ENCODE measurements around the gene SCGB1A1. TPM values are rescaled to one million over a fixed set of nuclear protein-coding genes. Genes with fewer than 3 reads are reported as not detected.
"Not testable (repeated sequence)": the region's sequence is repeated elsewhere in the genome, so short reads cannot be mapped to it uniquely, and the experiment has no call there.

SCGB1A1 gene
- total and polyA plus RNA-seq, 5 experiments from 2014 or later: not detected

DNA sequence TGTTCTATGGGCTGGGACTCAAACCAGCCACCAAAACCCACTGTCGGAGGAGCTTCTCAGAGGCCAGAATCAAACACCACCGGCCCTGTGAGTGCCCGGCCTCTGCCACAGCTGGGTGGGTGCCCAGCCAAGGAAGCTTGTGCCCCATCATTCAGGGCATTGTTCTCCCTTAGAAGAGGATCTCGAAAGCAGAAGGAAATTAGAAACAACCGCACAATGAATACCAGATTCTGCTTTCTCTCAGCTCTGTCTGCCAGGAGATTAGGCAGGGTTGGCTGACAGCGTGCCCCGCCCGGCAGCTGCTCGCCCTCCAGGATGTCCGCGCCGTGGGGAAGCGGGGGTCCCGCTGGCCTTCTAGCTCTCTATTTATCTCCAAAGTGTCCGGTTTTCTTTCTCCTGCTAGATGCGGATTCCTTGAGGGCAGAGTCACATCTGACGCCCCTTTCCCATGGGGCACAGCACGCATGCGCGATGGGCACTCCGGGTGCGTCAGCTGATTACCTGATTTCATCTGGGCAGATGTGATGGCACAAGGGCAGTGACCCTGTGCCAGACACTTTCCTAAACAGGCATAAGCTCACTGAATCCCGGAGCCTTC, 25.5 kb downstream of the SCGB1A1 start:
- POLR2A ChIA-PET: interaction anchor here (0.5 to 1.4 kb wide), 5 partner anchors 8 to 80 kb away, joined by 3 to 5 read pairs (median 3); no protein-coding TSS in a partner anchor
- DNase-seq: peak in 6 of 10 donors; percentile 17 to 65 (median 26)
- no peaks in the 10 kb centered on the region for H3K9me3 Mint-ChIP-seq
- peaks cover 0 to 2% (median 0%) of the 10 kb centered on the region in 3 donors for H3K36me3 Mint-ChIP-seq
- H3K27ac Mint-ChIP-seq: peak overlapping the region in 4 of 10 donors; percentile 33 to 84 (median 60)
- H3K4me3 Mint-ChIP-seq: peak overlapping the region; percentile 63 to 83 (median 79)
- H3K4me1 Mint-ChIP-seq: peaks cover 2 to 26% (median 9%) of the 10 kb centered on the region in 4 donors
- peak in 1 of 2 donors; percentile 65 for ATAC-seq
- peaks cover 11 to 36% (median 32%) of the 10 kb centered on the region in 5 donors for H3K27me3 Mint-ChIP-seq

DNA sequence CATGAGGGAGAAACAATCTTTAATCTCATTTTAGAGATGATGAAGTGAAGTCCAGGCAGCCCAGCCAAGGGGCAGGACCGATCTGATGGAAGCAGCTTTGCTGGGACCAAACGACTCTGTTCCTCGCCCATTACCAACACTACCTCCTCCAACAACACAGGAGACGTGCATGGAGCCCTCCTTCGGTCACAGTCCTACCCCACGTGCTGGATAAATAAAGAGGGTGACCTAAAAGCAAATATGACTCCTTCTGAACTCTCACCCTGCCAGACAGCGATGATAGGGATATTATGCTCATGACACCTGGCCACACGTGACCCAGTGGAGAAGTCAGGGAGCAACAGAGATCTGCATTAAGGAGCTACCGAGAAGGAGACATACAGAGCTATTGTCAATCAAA, 26.0 kb downstream of the SCGB1A1 start:
- H3K36me3 Mint-ChIP-seq: peaks cover 0 to 2% (median 0%) of the 10 kb centered on the region in 3 donors
- H3K27me3 Mint-ChIP-seq: peaks cover 11 to 36% (median 32%) of the 10 kb centered on the region in 5 donors
- peaks cover 2 to 24% (median 9%) of the 10 kb centered on the region in 4 donors for H3K4me1 Mint-ChIP-seq
- POLR2A ChIA-PET: interaction anchor here (1.0 to 1.4 kb wide), 2 partner anchors 9 to 11 kb away, joined by 3 to 4 read pairs; no protein-coding TSS in a partner anchor
- ATAC-seq (no peak), DNase-seq (no peak)
- H3K9me3 Mint-ChIP-seq: no peaks in the 10 kb centered on the region
- H3K27ac Mint-ChIP-seq: peak overlapping the region in 4 of 10 donors; percentile 33 to 84 (median 49)
- H3K4me3 Mint-ChIP-seq: peak overlapping the region; percentile 63 to 83 (median 79)

DNA sequence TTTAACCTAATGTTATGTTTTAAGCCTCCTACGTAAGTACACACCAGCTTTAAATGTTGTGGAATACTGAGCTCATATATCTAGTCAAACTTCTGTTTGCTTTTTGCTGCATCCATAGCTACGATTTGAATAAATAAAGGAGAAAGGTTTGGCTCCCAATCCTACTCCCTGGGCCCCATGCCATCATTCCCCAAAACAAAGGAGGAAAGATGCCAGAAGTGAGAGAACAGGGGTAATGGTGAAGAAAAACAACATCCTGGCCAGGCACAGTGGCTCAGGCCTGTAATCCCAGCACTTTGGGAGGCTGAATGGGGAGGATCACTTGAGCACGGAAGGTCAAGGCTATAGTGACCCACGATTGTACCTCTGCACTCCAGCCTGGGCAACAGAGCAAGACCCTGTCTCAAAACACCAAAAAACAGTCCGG, 26.5 kb downstream of the SCGB1A1 start:
- POLR2A ChIA-PET: interaction anchor here (1.4 kb wide), 1 partner anchor 10 kb away, joined by 3 read pairs; no protein-coding TSS in a partner anchor
- H3K4me1 Mint-ChIP-seq: peaks cover 2 to 23% (median 9%) of the 10 kb centered on the region in 4 donors
- H3K4me3 Mint-ChIP-seq: peak overlapping the region in 4 of 10 donors; percentile 76 to 83 (median 80)
- H3K9me3 Mint-ChIP-seq: no peaks in the 10 kb centered on the region
- DNase-seq (no peak), ATAC-seq (no peak)
- no peak overlapping the region for H3K27ac Mint-ChIP-seq
- H3K27me3 Mint-ChIP-seq: peaks cover 11 to 36% (median 32%) of the 10 kb centered on the region in 5 donors
- peaks cover 0 to 2% (median 0%) of the 10 kb centered on the region in 3 donors for H3K36me3 Mint-ChIP-seq

DNA sequence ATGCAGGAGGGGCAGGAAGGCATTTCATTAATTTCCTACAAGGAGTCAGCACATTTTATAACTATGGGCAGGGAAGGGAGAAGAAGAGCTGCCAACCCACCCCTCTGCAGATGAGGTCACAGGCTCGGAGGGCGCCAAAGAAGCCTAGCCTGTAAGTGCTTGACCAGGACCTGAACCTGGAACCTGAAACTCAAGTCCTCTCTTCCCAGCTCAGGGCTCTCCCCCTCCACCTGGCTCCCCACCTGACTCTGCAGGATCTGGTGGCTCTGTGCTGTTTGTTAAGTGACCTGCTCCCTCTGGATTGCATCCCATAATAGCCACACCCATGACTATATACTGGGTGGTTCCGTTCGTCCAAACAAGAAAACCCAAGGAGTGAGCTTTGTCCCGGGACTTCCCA, 27.3 kb downstream of the SCGB1A1 start:
- Mint-ChIP-seq H3K4me3 (peak overlapping the region in 1 of 10 donors; percentile 36), H3K9me3 (no peaks in the 10 kb centered on the region), H3K4me1 (peaks cover 5 to 23% (median 11%) of the 10 kb centered on the region in 4 donors), H3K27me3 (peaks cover 11 to 39% (median 32%) of the 10 kb centered on the region in 5 donors), H3K36me3 (peaks cover 0 to 2% (median 0%) of the 10 kb centered on the region in 3 donors), H3K27ac (peak overlapping the region in 1 of 10 donors; percentile 83)
- DNase-seq (no peak), ATAC-seq (no peak)
- POLR2A ChIA-PET: no interaction called here

DNA sequence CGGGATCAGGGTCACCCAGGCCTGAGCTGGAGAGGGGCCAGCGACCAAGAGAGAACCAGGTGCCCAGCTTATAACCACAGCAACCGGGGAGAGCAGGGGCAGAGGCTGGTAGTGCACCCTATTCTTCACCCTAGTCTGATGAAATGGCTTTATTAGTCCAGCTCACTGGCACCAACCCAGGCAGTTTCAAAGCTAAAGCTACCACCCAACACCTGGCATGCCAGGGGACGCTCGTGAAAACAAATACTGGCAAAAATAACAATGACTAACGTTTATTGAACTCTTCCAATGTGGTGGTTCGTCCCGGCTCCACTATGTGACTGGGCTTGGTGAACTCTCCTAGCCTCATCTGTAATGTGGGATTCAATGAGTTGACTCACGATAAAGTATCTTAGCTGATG, 30.6 kb downstream of the SCGB1A1 start:
- POLR2A ChIA-PET: no interaction called here
- Mint-ChIP-seq H3K36me3 (peaks cover 0 to 2% (median 0%) of the 10 kb centered on the region in 3 donors), H3K9me3 (no peaks in the 10 kb centered on the region), H3K27ac (no peak overlapping the region), H3K27me3 (peaks cover 11 to 41% (median 31%) of the 10 kb centered on the region in 5 donors), H3K4me1 (peaks cover 4 to 11% (median 8%) of the 10 kb centered on the region in 4 donors), H3K4me3 (no peak overlapping the region)
- ATAC-seq (no peak), DNase-seq (no peak)

DNA sequence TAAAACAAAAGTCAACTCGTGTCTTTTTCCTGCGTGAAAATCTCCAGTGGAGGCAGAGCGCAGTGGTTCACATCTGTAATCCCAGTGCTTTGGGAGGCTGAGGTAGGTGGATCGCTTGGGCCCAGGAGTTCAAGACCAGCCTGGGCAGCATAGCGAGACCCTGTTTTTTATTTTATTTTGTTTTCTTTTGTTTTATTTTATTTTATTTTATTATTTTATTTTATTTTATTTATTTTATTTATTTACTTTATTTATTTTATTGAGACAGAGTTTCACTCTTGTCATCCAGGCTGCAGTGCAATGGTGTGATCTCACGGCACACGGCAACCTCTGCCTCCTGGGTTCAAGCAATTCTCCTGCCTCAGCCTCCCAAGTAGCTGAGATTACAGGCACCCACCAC, 31.1 kb downstream of the SCGB1A1 start:
- DNase-seq, ATAC-seq, H3K9me3 Mint-ChIP-seq, H3K36me3 Mint-ChIP-seq, H3K4me1 Mint-ChIP-seq, POLR2A ChIA-PET, H3K27ac Mint-ChIP-seq, H3K4me3 Mint-ChIP-seq: not testable (repeated sequence)
- peaks cover 11 to 36% (median 26%) of the 10 kb centered on the region in 5 donors for H3K27me3 Mint-ChIP-seq

DNA sequence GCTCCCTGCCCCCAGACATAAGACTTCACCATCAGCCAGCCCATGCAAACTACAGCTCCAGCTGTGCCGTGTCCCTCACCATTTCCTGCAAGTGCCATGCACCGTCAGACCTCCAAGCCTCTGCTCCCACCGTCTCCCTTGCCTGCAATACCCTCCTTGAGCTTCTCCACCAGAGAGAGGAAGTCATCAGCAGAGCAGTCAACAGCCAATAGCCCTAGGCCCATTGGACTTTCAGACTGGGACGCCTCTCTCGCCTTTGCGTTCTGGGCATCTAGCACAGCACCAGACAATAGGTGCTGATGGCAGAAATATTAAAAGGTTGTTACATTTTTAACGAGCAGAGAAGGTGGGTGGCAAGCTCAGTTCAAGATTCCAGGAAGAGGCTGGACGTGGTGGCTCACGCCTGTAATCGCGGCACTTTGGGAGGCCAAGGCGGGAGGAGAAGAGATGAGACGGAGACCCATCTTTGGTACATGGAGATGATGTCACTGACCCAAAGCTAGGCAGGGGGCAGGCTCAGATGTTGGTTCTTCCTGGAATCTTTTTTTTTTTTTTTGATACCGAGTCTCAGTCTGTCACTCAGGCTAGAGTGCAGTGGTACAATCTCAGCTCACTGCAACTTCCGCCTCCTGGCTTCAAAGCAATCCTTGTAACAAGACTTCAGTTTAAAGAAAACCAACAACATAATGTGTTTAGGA, 31.9 kb downstream of the SCGB1A1 start:
- H3K4me3 Mint-ChIP-seq: no peak overlapping the region
- H3K36me3 Mint-ChIP-seq: peaks cover 0 to 2% (median 0%) of the 10 kb centered on the region in 3 donors
- H3K4me1 Mint-ChIP-seq: peaks cover 0 to 4% (median 3%) of the 10 kb centered on the region in 4 donors
- POLR2A ChIA-PET: interaction anchor here (0.6 kb wide), 1 partner anchor 13 kb away, joined by 4 read pairs; no protein-coding TSS in a partner anchor
- peak overlapping the region in 3 of 10 donors; percentile 29 to 79 (median 67) for H3K27ac Mint-ChIP-seq
- no peaks in the 10 kb centered on the region for H3K9me3 Mint-ChIP-seq
- H3K27me3 Mint-ChIP-seq: peaks cover 11 to 29% (median 24%) of the 10 kb centered on the region in 5 donors
- DNase-seq (no peak), ATAC-seq (no peak)

DNA sequence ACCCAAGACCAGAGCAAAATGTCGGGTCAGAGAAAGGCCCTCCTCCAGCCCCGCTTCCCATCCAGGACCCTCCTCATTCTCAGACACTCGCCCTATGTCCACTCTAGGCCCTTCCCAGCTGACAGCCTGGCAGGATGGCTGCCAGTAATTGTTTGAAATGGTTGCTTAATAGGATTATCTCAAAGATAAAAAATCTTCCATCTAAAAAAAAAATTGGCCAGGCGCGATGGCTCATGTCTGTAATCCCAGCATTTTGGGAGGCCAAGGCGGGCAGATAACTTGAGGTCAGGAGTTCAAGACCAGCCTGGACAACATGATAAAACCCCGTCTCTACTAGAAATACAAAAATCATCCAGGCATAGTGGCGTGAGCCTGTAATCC, 32.4 kb downstream of the SCGB1A1 start:
- no peaks in the 10 kb centered on the region for H3K9me3 Mint-ChIP-seq
- no peak for DNase-seq
- no peak overlapping the region for H3K4me3 Mint-ChIP-seq
- POLR2A ChIA-PET: no interaction called here
- peaks cover 0 to 4% (median 2%) of the 10 kb centered on the region in 4 donors for H3K4me1 Mint-ChIP-seq
- peaks cover 11 to 24% (median 21%) of the 10 kb centered on the region in 5 donors for H3K27me3 Mint-ChIP-seq
- no peak for ATAC-seq
- H3K27ac Mint-ChIP-seq: peak overlapping the region in 2 of 10 donors; percentile 14 to 79
- peaks cover 0 to 1% (median 0%) of the 10 kb centered on the region in 3 donors for H3K36me3 Mint-ChIP-seq

DNA sequence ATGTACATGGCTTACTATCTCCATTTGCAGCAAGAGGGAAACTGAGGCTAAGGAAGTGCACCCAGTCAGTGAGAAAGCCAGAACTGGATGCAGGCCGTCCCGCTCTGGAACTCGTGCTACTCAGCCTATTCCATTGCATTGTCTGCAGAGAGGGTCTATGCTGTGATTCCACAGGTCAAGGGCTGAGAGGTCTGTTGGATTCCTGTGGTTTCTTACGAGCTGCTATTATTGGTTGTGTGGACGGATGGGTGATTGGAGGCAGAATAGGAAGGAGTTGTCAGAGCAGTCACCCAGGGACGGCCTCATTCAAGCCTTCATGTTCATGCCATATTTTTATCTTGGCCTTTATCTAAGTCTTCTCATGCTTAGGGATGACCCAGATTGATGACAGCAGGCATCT, 33.4 kb downstream of the SCGB1A1 start:
- Mint-ChIP-seq H3K4me3 (no peak overlapping the region), H3K9me3 (no peaks in the 10 kb centered on the region), H3K36me3 (no peaks in the 10 kb centered on the region), H3K4me1 (peaks cover 0 to 4% (median 2%) of the 10 kb centered on the region in 4 donors), H3K27ac (peak overlapping the region in 1 of 10 donors; percentile 22), H3K27me3 (peaks cover 3 to 16% (median 13%) of the 10 kb centered on the region in 5 donors)
- ATAC-seq: no peak
- DNase-seq: no peak
- POLR2A ChIA-PET: interaction anchor here (1.4 kb wide), 1 partner anchor 9 kb away, joined by 3 read pairs; no protein-coding TSS in a partner anchor

DNA sequence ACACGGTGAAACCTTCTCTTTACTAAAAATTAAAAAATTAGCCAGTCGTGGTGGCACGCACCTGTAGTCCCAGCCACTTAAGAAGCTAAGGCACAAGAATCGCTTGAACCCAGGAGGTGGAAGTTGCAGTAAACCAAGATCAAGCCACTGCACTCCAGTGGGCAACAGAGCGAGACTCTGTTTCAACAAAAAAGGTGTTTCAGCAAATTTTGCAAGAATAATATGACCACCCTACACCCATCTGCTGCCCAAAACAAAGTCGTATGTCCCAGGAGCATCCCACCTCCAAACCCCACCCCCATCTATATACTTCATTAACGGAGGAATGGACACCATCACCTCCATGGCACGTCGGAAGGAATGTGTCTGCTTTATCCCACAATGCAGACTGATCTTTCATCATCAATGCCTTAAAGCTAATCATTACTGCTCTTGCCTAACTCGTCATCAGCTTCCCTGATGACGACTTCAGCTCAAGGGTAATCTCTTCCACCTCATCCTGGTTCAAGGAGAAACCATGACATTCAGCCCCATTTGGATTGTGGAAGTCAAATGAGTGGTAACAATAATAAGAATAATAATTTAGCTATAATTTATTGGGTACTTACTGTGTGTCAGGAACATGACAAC, 34.1 kb downstream of the SCGB1A1 start:
- no peak for ATAC-seq
- DNase-seq: no peak
- no peak overlapping the region for H3K4me3 Mint-ChIP-seq
- H3K27ac Mint-ChIP-seq: no peak overlapping the region
- peaks cover 0 to 4% (median 3%) of the 10 kb centered on the region in 4 donors for H3K4me1 Mint-ChIP-seq
- POLR2A ChIA-PET: interaction anchor here (1.4 kb wide), 1 partner anchor 9 kb away, joined by 3 read pairs; no protein-coding TSS in a partner anchor
- H3K9me3 Mint-ChIP-seq: no peaks in the 10 kb centered on the region
- peaks cover 3 to 11% (median 6%) of the 10 kb centered on the region in 5 donors for H3K27me3 Mint-ChIP-seq
- no peaks in the 10 kb centered on the region for H3K36me3 Mint-ChIP-seq

DNA sequence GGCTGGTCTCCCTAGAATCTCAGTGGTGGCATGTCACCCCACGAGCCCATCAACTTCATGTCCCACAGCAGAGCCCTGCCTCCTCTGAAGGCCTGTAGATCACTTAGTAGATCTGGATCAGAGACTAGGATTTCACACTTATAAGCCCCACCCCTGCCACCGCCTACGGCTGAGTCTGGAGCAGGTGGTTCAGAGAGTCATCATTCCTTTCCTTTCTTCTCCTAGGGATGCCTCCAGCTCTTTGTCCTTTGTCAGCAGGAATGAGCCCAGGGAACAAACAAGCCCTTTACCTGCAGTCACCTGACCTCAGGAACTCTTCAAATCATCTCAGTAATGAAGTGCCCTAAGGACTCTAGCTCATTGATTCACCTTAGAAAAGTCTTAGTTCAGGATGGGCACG, 37.8 kb downstream of the SCGB1A1 start:
- ATAC-seq: no peak
- H3K27me3 Mint-ChIP-seq: peaks cover 0 to 3% (median 0%) of the 10 kb centered on the region in 5 donors
- DNase-seq: no peak
- H3K9me3 Mint-ChIP-seq: no peaks in the 10 kb centered on the region
- H3K27ac Mint-ChIP-seq: peak overlapping the region in 2 of 10 donors; percentile 35 to 74
- no peaks in the 10 kb centered on the region for H3K36me3 Mint-ChIP-seq
- H3K4me1 Mint-ChIP-seq: peaks cover 0 to 5% (median 0%) of the 10 kb centered on the region in 4 donors
- H3K4me3 Mint-ChIP-seq: no peak overlapping the region
- POLR2A ChIA-PET: no interaction called here

DNA sequence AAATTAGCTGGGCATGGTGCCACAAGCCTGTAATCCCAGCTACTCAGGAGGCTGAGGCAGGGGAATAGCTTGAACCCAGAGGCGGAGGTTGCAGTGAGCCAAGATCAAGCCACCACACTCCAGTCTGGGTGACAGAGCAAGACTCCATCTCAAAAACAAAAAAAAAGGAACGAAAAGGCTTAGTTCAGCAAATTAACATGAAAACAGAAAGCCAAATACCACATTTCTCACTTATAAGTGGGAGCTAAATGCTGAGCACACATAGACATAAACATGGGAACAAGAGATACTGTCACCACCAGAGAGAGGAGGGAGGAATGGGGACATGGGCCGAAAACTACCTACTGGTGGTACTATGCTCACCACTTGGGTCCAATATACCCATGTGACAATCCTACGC, 38.6 kb downstream of the SCGB1A1 start:
- POLR2A ChIA-PET: no interaction called here
- no peak for ATAC-seq

More for the DNA sequence above, 38.6 kb downstream of the SCGB1A1 start:
- Mint-ChIP-seq H3K4me3 (peak overlapping the region in 1 of 10 donors; percentile 32), H3K36me3 (no peaks in the 10 kb centered on the region), H3K27me3 (peaks cover 0 to 1% (median 0%) of the 10 kb centered on the region in 5 donors), H3K27ac (peak overlapping the region in 1 of 10 donors; percentile 53), H3K4me1 (peaks cover 0 to 10% (median 0%) of the 10 kb centered on the region in 4 donors), H3K9me3 (no peaks in the 10 kb centered on the region)
- no peak for DNase-seq
